ENCODE data around the gene STPG1.

STPG1 gene

DNA sequence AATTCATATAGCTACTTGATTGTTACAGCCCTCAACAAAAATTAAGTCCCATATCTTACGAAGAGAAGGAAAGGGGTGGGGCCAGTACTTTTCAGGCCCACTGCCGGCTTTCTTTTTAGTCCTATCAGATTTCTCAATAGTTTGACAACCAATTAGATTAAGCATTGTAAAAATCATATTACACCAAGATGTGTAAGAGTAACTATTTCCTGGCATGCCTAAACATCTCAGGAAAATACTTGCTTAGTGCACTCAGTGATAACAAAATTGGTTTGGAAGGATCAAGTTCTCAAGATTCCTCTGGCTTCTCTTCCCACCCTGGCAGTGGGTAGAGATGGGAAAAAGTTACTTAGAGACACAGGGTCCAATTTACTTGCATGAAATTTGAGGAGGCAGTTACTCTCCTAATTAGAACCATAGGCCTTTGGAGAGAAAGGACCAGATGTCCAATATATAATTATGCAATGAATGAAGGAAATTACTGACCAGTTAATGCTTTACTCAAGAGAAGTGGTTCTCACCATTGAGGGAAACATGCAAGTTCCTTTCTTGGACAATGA lies 30.1 kb downstream of the STPG1 start:
- DNase-seq (ENCODE audit: insufficient read length, low spot score): no peak
- TF ChIP-seq, protein P1, sequence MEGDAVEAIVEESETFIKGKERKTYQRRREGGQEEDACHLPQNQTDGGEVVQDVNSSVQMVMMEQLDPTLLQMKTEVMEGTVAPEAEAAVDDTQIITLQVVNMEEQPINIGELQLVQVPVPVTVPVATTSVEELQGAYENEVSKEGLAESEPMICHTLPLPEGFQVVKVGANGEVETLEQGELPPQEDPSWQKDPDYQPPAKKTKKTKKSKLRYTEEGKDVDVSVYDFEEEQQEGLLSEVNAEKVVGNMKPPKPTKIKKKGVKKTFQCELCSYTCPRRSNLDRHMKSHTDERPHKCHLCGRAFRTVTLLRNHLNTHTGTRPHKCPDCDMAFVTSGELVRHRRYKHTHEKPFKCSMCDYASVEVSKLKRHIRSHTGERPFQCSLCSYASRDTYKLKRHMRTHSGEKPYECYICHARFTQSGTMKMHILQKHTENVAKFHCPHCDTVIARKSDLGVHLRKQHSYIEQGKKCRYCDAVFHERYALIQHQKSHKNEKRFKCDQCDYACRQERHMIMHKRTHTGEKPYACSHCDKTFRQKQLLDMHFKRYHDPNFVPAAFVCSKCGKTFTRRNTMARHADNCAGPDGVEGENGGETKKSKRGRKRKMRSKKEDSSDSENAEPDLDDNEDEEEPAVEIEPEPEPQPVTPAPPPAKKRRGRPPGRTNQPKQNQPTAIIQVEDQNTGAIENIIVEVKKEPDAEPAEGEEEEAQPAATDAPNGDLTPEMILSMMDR (IDR thresholded peaks at IDR 0.05; ENCODE audit: insufficient read depth, missing control alignments): no peak
- no peak for FAIRE-seq

DNA sequence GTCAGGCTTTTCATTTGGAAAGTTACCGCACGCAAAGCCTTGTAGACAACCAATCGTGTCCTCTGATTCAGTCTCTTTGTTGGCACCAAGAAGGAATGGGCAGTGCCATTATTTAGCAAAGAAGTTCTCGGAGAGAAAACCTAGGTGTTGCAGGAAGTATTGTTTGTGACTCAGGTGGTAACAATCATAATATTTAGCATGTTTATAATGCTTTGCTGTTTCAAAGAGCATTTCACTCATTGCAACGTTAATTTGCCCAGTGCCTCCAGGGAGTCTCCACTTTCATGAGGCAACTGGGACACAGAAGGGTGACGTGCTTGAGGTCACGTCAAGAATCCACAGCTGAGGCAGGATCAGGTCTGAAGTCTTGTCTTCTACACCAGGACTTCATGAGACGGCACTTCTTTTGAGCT lies 31.4 kb downstream of the STPG1 start:
- FAIRE-seq: no peak
- no peak for DNase-seq (ENCODE audit: insufficient read length, low spot score)

DNA sequence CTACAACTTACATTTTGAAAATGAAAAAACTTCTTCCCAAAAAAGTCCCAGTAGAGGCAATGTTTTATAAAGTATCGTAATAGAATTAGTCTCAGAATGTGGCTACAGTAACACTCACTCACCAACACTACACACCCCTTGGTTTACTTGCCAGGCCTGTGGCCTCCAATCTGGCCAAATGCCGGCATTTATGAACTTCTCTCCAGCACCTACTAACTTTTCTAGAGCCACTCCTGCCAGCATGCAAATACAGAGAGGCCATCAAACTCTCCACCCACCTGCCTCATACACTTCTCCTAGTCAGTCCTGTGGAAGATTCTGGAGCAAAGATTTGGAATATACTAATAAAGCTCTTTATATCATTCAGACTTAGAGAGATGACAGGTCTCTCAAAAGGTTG lies 32.3 kb downstream of the STPG1 start:
- TF ChIP-seq, protein P1 (IDR thresholded peaks at IDR 0.05; ENCODE audit: insufficient read depth, missing control alignments): no peak
- no peak for FAIRE-seq

More for the DNA sequence above, 31.4 kb downstream of the STPG1 start:
- TF ChIP-seq, protein P1 (IDR thresholded peaks at IDR 0.05; ENCODE audit: insufficient read depth, missing control alignments): no peak

DNA sequence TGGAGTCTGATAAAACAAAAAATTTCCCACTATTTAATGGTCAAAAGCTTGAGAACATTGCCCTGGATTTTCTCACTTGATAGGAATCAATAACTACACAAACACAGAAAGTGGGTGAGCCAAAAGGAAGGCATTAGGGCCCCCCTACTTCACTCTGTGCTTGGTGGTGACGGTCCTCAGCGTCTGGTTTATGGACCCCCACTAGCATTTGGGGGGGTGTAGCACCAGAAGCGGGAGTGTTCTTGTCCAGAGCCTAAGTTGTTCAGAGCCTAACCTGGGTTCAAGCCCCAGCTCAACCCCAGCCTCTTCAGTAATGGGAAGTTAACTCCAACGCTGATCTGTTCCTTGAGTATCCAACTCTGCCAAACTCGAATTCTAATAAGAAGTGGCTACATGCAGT lies 33.1 kb downstream of the STPG1 start:
- FAIRE-seq (no peak), DNase-seq (ENCODE audit: insufficient read length, low spot score) (no peak)
- TF ChIP-seq, protein P1 (IDR thresholded peaks at IDR 0.05; ENCODE audit: insufficient read depth, missing control alignments): no peak

More for the DNA sequence above, 32.3 kb downstream of the STPG1 start:
- DNase-seq (ENCODE audit: insufficient read length, low spot score): no peak

DNA sequence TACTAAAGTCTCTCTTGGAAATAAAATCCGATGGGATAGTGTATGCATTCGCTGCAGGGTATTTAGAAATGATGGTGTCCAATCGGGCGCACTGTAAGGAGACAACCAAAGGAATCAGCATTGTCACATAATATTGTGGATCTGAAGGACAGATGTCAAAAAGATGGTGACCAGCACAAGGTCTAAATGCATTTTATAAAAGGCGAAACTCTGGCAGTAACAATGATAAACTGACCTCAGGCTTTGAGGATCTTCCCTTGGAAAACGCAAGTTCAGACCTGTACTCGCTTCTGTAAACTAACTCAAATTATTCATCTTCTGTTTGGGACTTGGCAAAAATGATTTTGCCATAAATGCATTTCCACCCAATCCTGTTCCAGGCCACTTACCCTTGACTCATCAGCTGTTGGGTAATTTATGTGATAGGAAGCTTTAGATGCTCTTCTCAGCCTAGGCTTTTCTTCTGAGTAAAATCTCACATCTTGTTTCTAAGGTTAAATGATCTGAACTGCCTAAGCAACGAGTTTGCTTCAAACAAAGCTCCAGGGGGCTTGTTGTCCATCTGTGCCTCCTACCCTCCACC lies 33.8 kb downstream of the STPG1 start:
- DNase-seq (ENCODE audit: insufficient read length, low spot score) (no peak), FAIRE-seq (no peak)
- TF ChIP-seq, protein P1 (IDR thresholded peaks at IDR 0.05; ENCODE audit: insufficient read depth, missing control alignments): no peak

DNA sequence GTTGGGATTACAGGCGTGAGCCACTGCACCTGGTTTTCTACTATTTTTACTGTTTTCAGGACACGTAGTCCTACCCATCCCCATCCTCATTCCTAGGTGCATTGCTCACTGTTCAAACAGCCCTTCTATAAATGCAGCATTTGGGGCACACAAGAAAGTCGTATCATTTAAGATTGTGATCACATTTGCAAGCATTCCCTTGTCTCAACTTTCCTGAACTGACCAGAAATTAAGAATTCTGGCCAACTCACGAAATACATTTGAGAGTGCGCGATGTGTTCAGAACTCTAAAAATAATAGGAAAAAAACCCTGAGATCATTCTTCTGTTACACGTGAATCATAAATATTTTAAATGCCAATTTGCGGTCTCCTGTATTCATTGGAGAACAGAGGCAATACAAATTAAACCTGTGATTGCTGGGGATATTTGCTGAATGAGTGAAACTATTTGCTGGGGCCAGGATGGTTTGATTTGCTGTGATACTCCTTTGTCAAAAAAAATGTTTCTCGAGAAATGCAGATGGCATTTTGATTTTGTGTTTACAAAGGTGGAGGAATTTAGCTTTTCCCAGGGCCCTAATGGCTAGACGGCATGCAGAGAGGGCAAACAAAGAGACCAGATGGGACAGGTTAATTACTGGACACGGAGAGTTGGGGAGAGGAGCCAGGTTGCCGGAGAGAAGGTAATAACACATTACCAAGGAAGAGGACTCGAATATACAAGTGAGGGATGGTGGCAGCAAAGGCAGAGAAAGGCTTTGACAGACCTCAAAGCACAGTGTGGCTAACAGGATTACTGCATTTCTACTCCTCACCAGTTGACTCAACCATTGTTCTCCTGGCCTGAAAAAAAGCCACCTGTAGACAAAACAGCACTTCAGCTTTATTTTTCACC lies 38.4 kb downstream of the STPG1 start:
- DNase-seq (ENCODE audit: insufficient read length, low spot score): no peak
- no peak for FAIRE-seq
- TF ChIP-seq, protein P1 (IDR thresholded peaks at IDR 0.05; ENCODE audit: insufficient read depth, missing control alignments): no peak

Measured in D721Med (cell line).